Measurements from ENCODE around the gene SERPINA7. TPM values are rescaled to one million over a fixed set of nuclear protein-coding genes. Genes with fewer than 3 reads are reported as not detected.

SERPINA7 gene
- not detected for total RNA-seq
- polyA plus RNA-seq, result not detected
- long read RNA-seq, donor 1, result 0 reads
- long read RNA-seq, donor 2, result 0 reads
- long read RNA-seq, donor 3, result 0 reads
- long read RNA-seq, donor 4, result 0 reads
- long read RNA-seq, donor 5, result 0 reads
- long read RNA-seq, donor 6, result 0 reads
- long read RNA-seq, donor 7, result 0 reads
- long read RNA-seq, donor 8, result 0 reads
- long read RNA-seq, donor 9, result 0 reads
- long read RNA-seq, donor 10, result 0 reads

GRCh38 chrX:106038625-106039024 is at the start of gene SERPINA7:
SERPINA7 (minus strand) TSS chrX:106038727; CDS start chrX:106037058, 1,669 bp downstream.
- no peak within 1 kb of the TSS for H3K27ac ChIP-seq
- no peak within 1 kb of the TSS for H3K4me3 ChIP-seq
- no peaks in the 10 kb centered on the region for H3K4me1 ChIP-seq
- no peaks in the 10 kb centered on the region for H3K9me3 ChIP-seq
- intact Hi-C loops (cut with DNase I; ENCODE audit: low total_unique reads), result no loop called here
- no peaks in the 10 kb centered on the region for H3K36me3 ChIP-seq
- no peak for TF ChIP-seq POLR2AphosphoS5 (IDR thresholded peaks at IDR 0.05)
- H3K27me3 ChIP-seq, result no peaks in the 10 kb centered on the region
- no peak for DNase-seq

GRCh38 chrX:106069048-106069447 is 30.5 kb upstream of the SERPINA7 start:
- no peak overlapping the region for H3K27ac ChIP-seq
- DNase-seq, result no peak
- peaks cover 0 to 8% (median 0%) of the 10 kb centered on the region in 3 donors for H3K27me3 ChIP-seq
- TF ChIP-seq POLR2AphosphoS5 (IDR thresholded peaks at IDR 0.05) (no peak), CTCF (IDR thresholded peaks at IDR 0.05) (no peak), EP300 (IDR thresholded peaks at IDR 0.05) (no peak), POLR2A (IDR thresholded peaks at IDR 0.05) (no peak)
- 75 to 96% (median 80%) methylated on average over 3 of the region's 3 CpGs for WGBS, 5 donors
- H3K9me3 ChIP-seq, result no peaks in the 10 kb centered on the region
- no peaks in the 10 kb centered on the region for H3K36me3 ChIP-seq
- intact Hi-C loops (cut with DNase I; ENCODE audit: low total_unique reads), result no loop called here
- H3K4me1 ChIP-seq, result no peaks in the 10 kb centered on the region
- H3K4me3 ChIP-seq, result no peak overlapping the region

GRCh38 chrX:106050054-106050453 is 11.5 kb upstream of the SERPINA7 start:
- Histone ChIP-seq H3K36me3 (no peaks in the 10 kb centered on the region), H3K27ac (no peak overlapping the region), H3K9me3 (peaks cover 0 to 13% (median 0%) of the 10 kb centered on the region in 4 donors), H3K27me3 (no peaks in the 10 kb centered on the region), H3K4me3 (no peak overlapping the region), H3K4me1 (no peaks in the 10 kb centered on the region)
- DNase-seq, result no peak
- TF ChIP-seq EP300 (IDR thresholded peaks at IDR 0.05), result no peak
- TF ChIP-seq POLR2AphosphoS5 (IDR thresholded peaks at IDR 0.05), result no peak
- no peak for TF ChIP-seq POLR2A (IDR thresholded peaks at IDR 0.05)
- no peak for TF ChIP-seq CTCF (IDR thresholded peaks at IDR 0.05)
- WGBS, 5 donors, result 68 to 100% (median 91%) methylated on average over 1 of the region's 1 CpG
- intact Hi-C loops (cut with DNase I; ENCODE audit: low total_unique reads), result no loop called here

- H3K9me3 ChIP-seq, result no peaks in the 10 kb centered on the region
- intact Hi-C loops (cut with DNase I; ENCODE audit: low total_unique reads), result no loop called here
- H3K27me3 ChIP-seq, result no peaks in the 10 kb centered on the region
- no peak for DNase-seq
- no peak overlapping the region for H3K4me3 ChIP-seq
- TF ChIP-seq POLR2AphosphoS5 (IDR thresholded peaks at IDR 0.05) (no peak), CTCF (IDR thresholded peaks at IDR 0.05) (no peak), POLR2A (IDR thresholded peaks at IDR 0.05) (no peak), EP300 (IDR thresholded peaks at IDR 0.05) (no peak)
- H3K27ac ChIP-seq, result no peak overlapping the region
- H3K36me3 ChIP-seq, result no peaks in the 10 kb centered on the region
- WGBS, 5 donors, result 33 to 55% (median 39%) methylated on average over 2 of the region's 2 CpGs
- no peaks in the 10 kb centered on the region for H3K4me1 ChIP-seq
Observed at GRCh38 chrX:106042296-106042695, 3.8 kb upstream of the SERPINA7 start.

- no peaks in the 10 kb centered on the region for H3K27me3 ChIP-seq
- no peaks in the 10 kb centered on the region for H3K4me1 ChIP-seq
- no peaks in the 10 kb centered on the region for H3K9me3 ChIP-seq
- DNase-seq, result no peak
- TF ChIP-seq CTCF (IDR thresholded peaks at IDR 0.05) (no peak), POLR2AphosphoS5 (IDR thresholded peaks at IDR 0.05) (no peak), POLR2A (IDR thresholded peaks at IDR 0.05) (no peak), EP300 (IDR thresholded peaks at IDR 0.05) (no peak)
- H3K4me3 ChIP-seq, result no peak overlapping the region
- WGBS, 5 donors, result 65 to 78% (median 72%) methylated on average over 4 of the region's 4 CpGs
- intact Hi-C loops (cut with DNase I; ENCODE audit: low total_unique reads), result no loop called here
- no peak overlapping the region for H3K27ac ChIP-seq
- H3K36me3 ChIP-seq, result no peaks in the 10 kb centered on the region
Observed at GRCh38 chrX:106040861-106041260, 2.3 kb upstream of the SERPINA7 start.

Data from stomach (tissue), 19 donors.